Esophagus muscularis mucosa (tissue), 4 donors: ENCODE data around the gene MTA3. TPM values are rescaled to one million over a fixed set of nuclear protein-coding genes. Genes with fewer than 3 reads are reported as not detected.

Source experiments
- DNase-seq: peaks from one replicate; pipeline ENCODE4 v3.0.0-alpha.2; 2017; ENCODE audit errors: extremely low spot score
- H3K27ac ChIP-seq, 4 donors: fragments of 200-600 bp; sonication (generic); replicated peaks in 1 of 4; 1 replicate in 3 of 4; 2 replicates in 1 of 4; pipeline ENCODE4 v1.5.1; 2016 to 2019; ENCODE audit warnings: mild to moderate bottlenecking in 1 of 4
- H3K27me3 ChIP-seq, 4 donors: fragments of 200-600 bp; sonication (generic); one replicate each; pipeline versions ENCODE4 v1.5.1 to v1.6.0; 2016 to 2019
- H3K36me3 ChIP-seq, 4 donors: fragments of 200-600 bp; sonication (generic); one replicate each; pipeline ENCODE4 v1.5.1; 2016 to 2019
- H3K4me1 ChIP-seq, 4 donors: fragments of 200-600 bp; sonication (generic); one replicate each; pipeline ENCODE4 v1.5.1; 2016 to 2019
- H3K4me3 ChIP-seq, 4 donors: fragments of 200-600 bp; sonication (generic); 1 replicate in 2 of 4; 2 replicates in 2 of 4; pipeline ENCODE4 v1.5.1; 2016 to 2019; ENCODE audit warnings: mild to moderate bottlenecking in 4 of 4, moderate library complexity in 1 of 4
- H3K9me3 ChIP-seq, 4 donors: fragments of 200-600 bp; sonication (generic); 1 replicate in 3 of 4; 2 replicates in 1 of 4; pipeline ENCODE4 v1.5.1; 2016 to 2019
- EP300 ChIP-seq: sonication (generic); formaldehyde crosslinking; IDR thresholded peaks from one replicate; pipeline ENCODE4 v1.6.1; 2017; ENCODE audit warnings: antibody characterized with exemption
- POLR2A ChIP-seq: fragments of 450-650 bp; IDR thresholded peaks from one replicate; pipeline ENCODE4 v1.6.1; 2017; ENCODE audit warnings: antibody characterized with exemption, moderate library complexity, mild to moderate bottlenecking, low read depth
- POLR2AphosphoS5 ChIP-seq, 2 donors: sonication (generic); formaldehyde crosslinking; IDR thresholded peaks; one replicate each; pipeline ENCODE4 v1.6.1; 2017; ENCODE audit warnings: antibody characterized with exemption in 2 of 2
- WGBS: methylation state at CpG from one replicate; pipeline ENCODE4 v1.1.5; 2018; 5-methylcytosine and 5-hydroxymethylcytosine counted together
- intact Hi-C: fragments of 100-400 bp; cut with DNase I; formaldehyde crosslinking; loops from one replicate; pipeline ENCODE4 v1.15.1; 2023
- total RNA-seq, 4 donors: library from RNA; depleted of rRNA; stranded (reverse); fragments of >200 nt; gene quantifications; one replicate each; pipeline versions ENCODE4 v1.1.0 to v1.2.1, GENCODE V29; 2016
- TF ChIP-seq, protein P1 (sequence below), 3 experiments: fragments of 200-600 bp in 2 of 3; fragments of 450-650 bp in 1 of 3; sonication (generic) in 2 of 3; IDR thresholded peaks; one replicate each; pipeline ENCODE4 v1.5.1; 2017 to 2019; ENCODE audit warnings: antibody characterized with exemption in 3 of 3, mild to moderate bottlenecking in 2 of 3, moderate library complexity in 1 of 3

MTA3 gene
- total RNA-seq, 4 donors from 2014 or later = 20.5 to 27.7 (median 24.3) TPM

DNA sequence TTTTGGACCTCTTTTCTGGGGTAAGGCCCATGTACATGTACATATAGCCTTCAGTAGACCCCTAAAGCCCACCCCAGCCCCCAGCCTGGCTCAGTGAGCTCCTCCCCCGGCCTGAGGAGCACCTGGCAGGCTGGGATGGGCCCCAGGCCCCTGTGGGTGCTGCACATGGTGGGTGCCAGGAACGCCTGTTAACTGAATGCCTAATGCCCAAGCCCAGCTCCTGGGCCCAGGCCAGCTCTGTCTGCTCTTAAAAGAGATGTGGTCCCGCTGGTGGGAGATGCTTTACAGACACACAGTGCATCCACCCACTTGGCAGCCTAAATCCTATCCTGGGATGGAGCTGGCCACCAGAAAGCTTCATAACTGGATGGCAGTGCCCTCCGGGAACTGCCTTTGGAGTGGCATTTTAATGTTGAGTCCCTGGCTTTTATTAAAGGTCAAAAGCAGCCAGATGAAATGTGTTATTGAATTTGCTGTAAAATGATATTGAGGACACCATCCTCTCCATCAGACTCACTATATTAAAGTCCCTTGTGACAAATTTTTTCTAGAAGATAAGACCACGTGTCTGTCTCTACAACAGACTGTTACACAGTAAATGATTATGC, 203.2 kb downstream of the MTA3 start:
- no peaks in the 10 kb centered on the region for H3K27me3 ChIP-seq
- intact Hi-C loops = no loop called here
- H3K9me3 ChIP-seq = no peaks in the 10 kb centered on the region
- no peak for DNase-seq
- H3K27ac ChIP-seq = no peak overlapping the region
- no peaks in the 10 kb centered on the region for H3K4me1 ChIP-seq
- 91% methylated on average over 5 of the region's 5 CpGs for WGBS
- H3K4me3 ChIP-seq = no peak overlapping the region
- H3K36me3 ChIP-seq = peaks cover 0 to 5% (median 0%) of the 10 kb centered on the region in 4 donors
- no peak for TF ChIP-seq POLR2AphosphoS5 (IDR thresholded peaks at IDR 0.05)
- no peak for TF ChIP-seq POLR2A
- no peak for TF ChIP-seq EP300
- TF ChIP-seq, protein P1, sequence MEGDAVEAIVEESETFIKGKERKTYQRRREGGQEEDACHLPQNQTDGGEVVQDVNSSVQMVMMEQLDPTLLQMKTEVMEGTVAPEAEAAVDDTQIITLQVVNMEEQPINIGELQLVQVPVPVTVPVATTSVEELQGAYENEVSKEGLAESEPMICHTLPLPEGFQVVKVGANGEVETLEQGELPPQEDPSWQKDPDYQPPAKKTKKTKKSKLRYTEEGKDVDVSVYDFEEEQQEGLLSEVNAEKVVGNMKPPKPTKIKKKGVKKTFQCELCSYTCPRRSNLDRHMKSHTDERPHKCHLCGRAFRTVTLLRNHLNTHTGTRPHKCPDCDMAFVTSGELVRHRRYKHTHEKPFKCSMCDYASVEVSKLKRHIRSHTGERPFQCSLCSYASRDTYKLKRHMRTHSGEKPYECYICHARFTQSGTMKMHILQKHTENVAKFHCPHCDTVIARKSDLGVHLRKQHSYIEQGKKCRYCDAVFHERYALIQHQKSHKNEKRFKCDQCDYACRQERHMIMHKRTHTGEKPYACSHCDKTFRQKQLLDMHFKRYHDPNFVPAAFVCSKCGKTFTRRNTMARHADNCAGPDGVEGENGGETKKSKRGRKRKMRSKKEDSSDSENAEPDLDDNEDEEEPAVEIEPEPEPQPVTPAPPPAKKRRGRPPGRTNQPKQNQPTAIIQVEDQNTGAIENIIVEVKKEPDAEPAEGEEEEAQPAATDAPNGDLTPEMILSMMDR (IDR thresholded peaks at IDR 0.05) = no peak

GRCh38 chr2:42775186-42775585, 206.8 kb downstream of the MTA3 start:
- intact Hi-C loops = no loop called here
- no peak for DNase-seq
- WGBS = 73% methylated on average over 2 of the region's 2 CpGs
- Histone ChIP-seq H3K36me3 (no peaks in the 10 kb centered on the region), H3K4me3 (no peak overlapping the region), H3K27me3 (no peaks in the 10 kb centered on the region), H3K27ac (no peak overlapping the region), H3K9me3 (no peaks in the 10 kb centered on the region), H3K4me1 (peaks cover 0 to 7% (median 2%) of the 10 kb centered on the region in 4 donors)
- TF ChIP-seq, protein P1 (IDR thresholded peaks at IDR 0.05) = no peak
- no peak for TF ChIP-seq POLR2A
- no peak for TF ChIP-seq POLR2AphosphoS5 (IDR thresholded peaks at IDR 0.05)
- no peak for TF ChIP-seq EP300

GRCh38 chr2:42775810-42776209, 207.4 kb downstream of the MTA3 start:
- 58% methylated on average over 3 of the region's 3 CpGs for WGBS
- Histone ChIP-seq H3K4me3 (no peak overlapping the region), H3K27ac (no peak overlapping the region), H3K4me1 (peaks cover 0 to 7% (median 2%) of the 10 kb centered on the region in 4 donors), H3K9me3 (no peaks in the 10 kb centered on the region), H3K27me3 (no peaks in the 10 kb centered on the region), H3K36me3 (no peaks in the 10 kb centered on the region)
- intact Hi-C loops = no loop called here
- no peak for DNase-seq
- TF ChIP-seq, protein P1 (IDR thresholded peaks at IDR 0.05) = no peak
- TF ChIP-seq POLR2AphosphoS5 (IDR thresholded peaks at IDR 0.05) (no peak), POLR2A (no peak), EP300 (no peak)

GRCh38 chr2:42777883-42778805, 209.7 kb downstream of the MTA3 start:
- H3K9me3 ChIP-seq = no peaks in the 10 kb centered on the region
- H3K36me3 ChIP-seq = peaks cover 0 to 8% (median 0%) of the 10 kb centered on the region in 4 donors
- DNase-seq = no peak
- no peak overlapping the region for H3K4me3 ChIP-seq
- H3K27ac ChIP-seq = peak overlapping the region in 2 of 4 donors; percentile 31 to 34
- intact Hi-C loops = no loop called here
- WGBS = 63% methylated on average over 3 of the region's 3 CpGs
- TF ChIP-seq POLR2AphosphoS5 (IDR thresholded peaks at IDR 0.05) (peak; percentile 6 to 31), POLR2A (no peak), EP300 (no peak)
- TF ChIP-seq, protein P1 (IDR thresholded peaks at IDR 0.05) = no peak
- no peaks in the 10 kb centered on the region for H3K27me3 ChIP-seq
- H3K4me1 ChIP-seq = peaks cover 0 to 7% (median 2%) of the 10 kb centered on the region in 4 donors
